GM10248 (cell line): ENCODE results near the gene ANK3.

Source experiments
- CTCF ChIA-PET: fragments of 300-600 bp; sonication (Branson Sonifier 250); formaldehyde crosslinking; extraction: SDS; loops from one replicate; lab custom pipeline; 2021; ENCODE audit warnings: antibody characterized with exemption; lab: Yijun Ruan, JAX
- POLR2A ChIA-PET: fragments of 350-650 bp; sonication (Branson Sonifier 250); formaldehyde crosslinking; extraction: SDS; loops from one replicate; lab custom pipeline; 2020; ENCODE audit warnings: antibody characterized with exemption; lab: Yijun Ruan, JAX
- DNase-seq: peaks from one replicate; pipeline ENCODE4 v3.0.0; 2012; ENCODE audit errors: extremely low spot score
- TF ChIP-seq, protein P1 (sequence below): IDR thresholded peaks from 2 replicates; pipeline ENCODE4 v1.5.1; 2012; ENCODE audit warnings: mild to moderate bottlenecking, low read depth; ENCODE audit errors: extremely low read depth, missing control alignments, control extremely low read depth

The ANK3 gene

DNA sequence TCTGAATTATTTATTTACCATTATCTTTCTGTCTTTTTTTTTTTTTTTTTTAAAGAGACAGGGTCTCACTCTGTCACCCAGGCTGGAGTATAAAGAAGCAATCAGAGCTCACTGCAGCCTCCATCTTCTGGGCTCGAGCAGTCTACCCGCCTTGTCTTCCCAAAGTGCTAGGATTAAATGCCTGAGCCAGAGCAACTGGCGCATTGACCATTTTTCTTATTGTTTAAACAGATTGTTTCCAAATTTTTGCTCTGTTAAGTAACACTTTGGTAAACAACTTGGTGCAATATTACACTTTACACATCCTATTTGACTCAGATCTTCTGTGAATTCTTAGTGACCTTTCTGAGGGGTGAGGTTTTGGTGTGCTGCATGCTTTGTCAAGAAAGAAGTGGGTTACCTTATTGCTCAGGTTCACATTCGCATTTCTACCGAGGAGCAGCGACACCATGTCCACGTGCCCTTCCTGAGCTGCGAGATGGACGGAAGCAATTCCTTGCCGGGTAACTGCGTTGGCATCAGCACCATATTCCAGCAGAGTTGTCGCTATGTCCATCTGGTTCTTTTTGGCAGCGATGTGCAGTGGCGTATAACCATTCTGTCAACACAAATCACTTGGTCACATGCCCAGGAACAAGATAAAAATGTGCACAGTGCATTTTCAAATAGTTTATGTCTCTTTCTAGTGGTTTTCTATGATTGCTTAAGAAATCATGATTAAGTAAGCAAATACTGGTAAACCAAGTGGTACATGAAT lies 203.2 kb downstream of the ANK3 start:
- POLR2A ChIA-PET, result no interaction called here
- CTCF ChIA-PET, result interaction anchor here (1.8 kb wide), 1 partner anchor 17 kb away, joined by 6 read pairs; no protein-coding TSS in a partner anchor
- TF ChIP-seq, protein P1, sequence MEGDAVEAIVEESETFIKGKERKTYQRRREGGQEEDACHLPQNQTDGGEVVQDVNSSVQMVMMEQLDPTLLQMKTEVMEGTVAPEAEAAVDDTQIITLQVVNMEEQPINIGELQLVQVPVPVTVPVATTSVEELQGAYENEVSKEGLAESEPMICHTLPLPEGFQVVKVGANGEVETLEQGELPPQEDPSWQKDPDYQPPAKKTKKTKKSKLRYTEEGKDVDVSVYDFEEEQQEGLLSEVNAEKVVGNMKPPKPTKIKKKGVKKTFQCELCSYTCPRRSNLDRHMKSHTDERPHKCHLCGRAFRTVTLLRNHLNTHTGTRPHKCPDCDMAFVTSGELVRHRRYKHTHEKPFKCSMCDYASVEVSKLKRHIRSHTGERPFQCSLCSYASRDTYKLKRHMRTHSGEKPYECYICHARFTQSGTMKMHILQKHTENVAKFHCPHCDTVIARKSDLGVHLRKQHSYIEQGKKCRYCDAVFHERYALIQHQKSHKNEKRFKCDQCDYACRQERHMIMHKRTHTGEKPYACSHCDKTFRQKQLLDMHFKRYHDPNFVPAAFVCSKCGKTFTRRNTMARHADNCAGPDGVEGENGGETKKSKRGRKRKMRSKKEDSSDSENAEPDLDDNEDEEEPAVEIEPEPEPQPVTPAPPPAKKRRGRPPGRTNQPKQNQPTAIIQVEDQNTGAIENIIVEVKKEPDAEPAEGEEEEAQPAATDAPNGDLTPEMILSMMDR, result no peak
- DNase-seq, result no peak

DNA sequence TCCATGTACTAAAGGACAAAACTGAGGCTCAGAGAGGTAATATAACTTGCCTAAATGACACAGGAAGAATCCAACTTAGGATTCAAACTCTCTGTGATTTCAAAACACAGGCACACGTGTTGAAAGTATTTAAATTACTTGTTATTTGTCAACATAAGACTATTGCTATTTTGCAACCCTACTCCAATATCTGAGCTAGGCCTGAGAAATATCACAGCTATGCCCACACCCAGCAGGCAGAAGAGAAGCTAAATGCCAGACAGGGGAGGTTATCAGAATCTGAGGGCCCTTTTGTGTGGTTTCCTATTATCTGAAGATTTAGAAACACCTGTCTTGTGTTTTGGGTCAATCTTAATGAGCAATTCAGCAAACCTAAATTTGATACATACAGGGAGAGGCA lies 204.3 kb downstream of the ANK3 start:
- POLR2A ChIA-PET, result no interaction called here
- DNase-seq, result no peak
- CTCF ChIA-PET, result interaction anchor here (1.8 kb wide), 1 partner anchor 18 kb away, joined by 6 read pairs; no protein-coding TSS in a partner anchor
- TF ChIP-seq, protein P1, result no peak

- no peak for DNase-seq
- ChIA-PET CTCF (interaction anchor here (1.0 to 1.3 kb wide), 2 partner anchors 11 to 24 kb away, joined by 3 read pairs; no protein-coding TSS in a partner anchor), POLR2A (no interaction called here)
- TF ChIP-seq, protein P1, result no peak
Measured at GRCh38 chr10:60182691-60183090, 207.0 kb downstream of the ANK3 start.

GRCh38 chr10:60176925-60177324 lies 212.8 kb downstream of the ANK3 start:
- ChIA-PET POLR2A (no interaction called here), CTCF (interaction anchor here (1.2 to 1.3 kb wide), 3 partner anchors 11 to 62 kb away, joined by 3 to 4 read pairs (median 3); no protein-coding TSS in a partner anchor)
- TF ChIP-seq, protein P1, result no peak
- DNase-seq, result no peak

DNA sequence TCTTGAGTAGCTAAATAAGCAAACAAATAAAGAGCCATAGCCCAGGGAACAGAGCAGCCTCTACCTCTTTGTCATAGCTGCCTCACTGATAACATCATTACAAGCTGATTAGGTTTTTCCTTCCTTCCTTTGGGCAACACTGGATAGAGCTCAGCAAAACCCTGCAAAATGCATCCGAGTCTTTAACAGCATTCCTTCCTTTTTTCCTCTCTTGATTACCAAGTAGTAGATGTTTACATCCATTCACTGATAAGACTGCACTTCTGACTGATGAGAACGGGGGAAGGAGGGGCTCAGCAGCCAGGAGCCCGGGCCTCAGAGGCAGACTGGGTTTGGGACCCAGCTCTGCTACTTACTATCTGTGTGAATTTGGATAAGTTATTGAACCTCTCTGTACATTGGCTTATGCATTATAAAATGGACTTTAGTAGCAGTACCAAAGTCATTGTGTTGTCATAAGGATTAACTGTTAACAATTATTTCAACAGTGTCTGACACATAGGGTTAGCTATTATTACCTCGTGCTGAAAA lies 214.2 kb downstream of the ANK3 start:
- TF ChIP-seq, protein P1, result no peak
- ChIA-PET CTCF (no interaction called here), POLR2A (no interaction called here)
- DNase-seq, result no peak

- DNase-seq, result no peak
- ChIA-PET POLR2A (no interaction called here), CTCF (interaction anchor here (0.6 to 1.1 kb wide), 3 partner anchors 10 to 1504 kb away, joined by 3 read pairs; no protein-coding TSS in a partner anchor)
- TF ChIP-seq, protein P1, result no peak
Measured at GRCh38 chr10:60172363-60172990, 217.2 kb downstream of the ANK3 start.
